SK-N-MC (cell line): ENCODE measurements around the gene IRAK3.

Experiments
- EZH2 ChIP-seq: fragments of 200-600 bp; sonication (generic); IDR thresholded peaks from one replicate; pipeline ENCODE4 v1.6.1; 2017; ENCODE audit warnings: antibody characterized with exemption
- FOXP2 ChIP-seq: optimal IDR thresholded peaks from 2 replicates; pipeline ENCODE3; 2011; ENCODE audit warnings: mild to moderate bottlenecking, moderate library complexity; ENCODE audit not compliant: insufficient read depth; ENCODE audit errors: extremely low read length, control extremely low read depth

DNA sequence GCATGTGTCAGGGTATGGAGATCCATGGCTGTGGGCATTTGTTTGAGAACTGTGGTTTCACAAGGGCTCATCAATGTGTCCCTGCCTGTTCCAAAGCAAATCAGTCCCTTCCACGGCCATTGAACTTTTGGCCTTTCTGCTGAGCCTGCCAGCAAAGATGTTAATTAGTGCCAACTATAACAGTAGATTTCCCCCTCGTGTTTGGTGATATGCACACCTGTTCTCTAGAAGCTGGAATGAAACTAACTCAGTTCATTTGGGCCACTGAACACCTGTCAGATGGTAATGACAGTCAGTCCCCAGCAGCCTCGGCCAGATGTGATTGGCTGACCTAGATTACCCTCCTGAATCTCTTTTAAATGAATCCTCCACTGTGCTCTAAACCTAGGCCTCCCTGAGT, 43.2 kb downstream of the IRAK3 start:
- no peak for TF ChIP-seq EZH2
- no peak for TF ChIP-seq FOXP2
